ENCODE data around the gene PRMT7.

Gene PRMT7

DNA sequence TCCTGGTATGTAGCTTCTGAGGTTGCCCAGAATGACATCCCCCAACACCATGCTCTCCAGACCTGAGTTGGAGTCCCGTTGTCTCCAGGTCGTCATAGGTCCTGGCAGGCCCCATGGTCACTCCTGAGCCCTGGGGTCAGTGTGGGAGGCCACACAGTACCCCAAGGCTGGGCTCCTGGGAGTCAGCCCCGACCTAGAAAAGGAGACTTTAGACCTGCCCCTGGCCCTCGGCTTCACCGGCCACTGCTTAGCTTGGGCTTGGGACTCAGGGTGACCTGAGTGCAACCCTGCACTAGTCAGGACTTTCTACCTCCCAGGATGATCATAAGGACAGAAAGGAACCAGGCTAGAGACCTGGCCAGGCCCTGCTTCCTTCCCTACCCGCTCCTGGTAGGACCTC is 65.8 kb downstream of the PRMT7 start:
- no peak for DNase-seq (ENCODE audit: low spot score)

GRCh38 chr16:68377221-68377620 is 66.4 kb downstream of the PRMT7 start:
- no peak for DNase-seq (ENCODE audit: low spot score)

DNA sequence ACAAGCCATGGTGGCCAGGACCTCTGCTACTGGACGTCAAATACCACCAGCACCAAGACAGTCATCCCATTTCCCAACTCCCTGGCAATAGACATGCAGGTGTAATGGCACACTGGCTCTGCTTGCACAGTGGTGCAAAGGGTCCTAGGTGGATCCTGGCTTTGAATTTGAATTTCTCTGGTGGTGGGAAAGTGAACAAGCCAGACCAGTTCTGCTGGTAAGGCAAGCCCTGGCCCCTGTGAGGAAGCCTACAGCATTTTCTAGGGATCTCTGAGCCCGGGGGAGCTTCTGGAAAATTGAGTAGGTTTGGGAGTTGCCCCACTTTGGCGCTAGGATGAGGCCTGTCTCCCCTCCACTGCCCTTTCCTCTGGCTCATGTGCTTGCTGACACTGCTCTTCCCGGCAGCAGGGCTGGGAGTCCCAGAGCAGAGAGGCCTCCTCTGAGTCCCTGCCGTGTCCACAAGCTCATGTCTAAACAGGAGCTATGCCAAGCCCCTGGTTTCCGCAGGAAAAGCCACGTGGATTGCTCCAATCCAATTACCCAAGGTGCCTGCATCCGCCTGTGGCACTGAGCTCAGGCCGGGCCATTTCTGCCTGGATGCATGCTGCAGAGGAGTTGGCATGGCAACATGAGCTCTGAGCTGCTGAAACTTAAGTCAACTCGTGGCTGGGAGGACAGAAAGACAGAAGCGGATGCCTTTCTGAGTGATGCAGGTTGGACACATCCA is 67.0 kb downstream of the PRMT7 start:
- DNase-seq (ENCODE audit: low spot score): no peak

DNA sequence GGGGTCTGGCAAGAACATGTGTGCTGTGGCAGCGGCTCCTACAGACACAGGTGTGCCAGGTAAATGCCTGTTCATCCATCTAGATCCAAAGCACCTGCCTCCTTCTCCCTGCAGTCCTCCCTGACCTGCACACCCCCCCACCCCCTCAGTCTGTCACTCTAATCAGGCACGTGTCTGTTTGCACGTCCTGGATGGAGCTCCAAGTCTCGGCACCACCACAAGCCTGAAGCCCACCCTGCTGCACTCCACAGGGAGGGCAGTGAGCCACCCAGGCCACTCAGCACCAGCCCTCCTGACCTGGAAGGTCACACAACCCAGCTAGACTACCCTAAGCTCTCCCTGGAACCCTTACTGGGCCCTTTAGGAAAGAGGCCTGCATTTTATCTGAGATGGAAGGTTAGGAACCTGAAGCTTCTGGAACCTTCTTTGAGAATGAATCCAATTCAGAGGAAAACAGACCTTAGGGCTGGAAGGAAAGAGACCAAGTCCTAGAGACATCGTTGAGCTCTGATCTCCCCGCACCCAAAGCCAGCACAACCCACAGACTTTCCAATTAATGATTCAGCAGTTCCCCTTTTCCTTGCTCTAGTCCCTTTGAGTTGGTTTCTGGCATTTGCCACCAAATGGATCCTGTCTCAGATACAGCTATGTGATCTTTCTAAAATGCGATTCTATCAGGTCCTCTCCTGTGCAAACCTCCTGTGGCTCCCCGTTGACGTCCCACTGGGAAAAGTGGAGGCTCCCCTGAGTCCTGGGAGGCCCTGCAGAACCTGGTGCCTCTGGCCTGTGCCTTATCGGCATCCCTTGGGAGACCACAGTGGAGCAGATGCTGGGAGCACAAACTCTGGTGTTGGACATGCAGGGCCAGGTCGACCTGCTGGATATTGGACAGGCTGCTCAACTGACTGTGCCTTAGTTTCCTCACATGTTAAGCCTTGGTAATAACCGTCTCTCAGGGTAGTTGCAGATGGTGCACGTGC is 67.9 kb downstream of the PRMT7 start:
- no peak for DNase-seq (ENCODE audit: low spot score)

DNA sequence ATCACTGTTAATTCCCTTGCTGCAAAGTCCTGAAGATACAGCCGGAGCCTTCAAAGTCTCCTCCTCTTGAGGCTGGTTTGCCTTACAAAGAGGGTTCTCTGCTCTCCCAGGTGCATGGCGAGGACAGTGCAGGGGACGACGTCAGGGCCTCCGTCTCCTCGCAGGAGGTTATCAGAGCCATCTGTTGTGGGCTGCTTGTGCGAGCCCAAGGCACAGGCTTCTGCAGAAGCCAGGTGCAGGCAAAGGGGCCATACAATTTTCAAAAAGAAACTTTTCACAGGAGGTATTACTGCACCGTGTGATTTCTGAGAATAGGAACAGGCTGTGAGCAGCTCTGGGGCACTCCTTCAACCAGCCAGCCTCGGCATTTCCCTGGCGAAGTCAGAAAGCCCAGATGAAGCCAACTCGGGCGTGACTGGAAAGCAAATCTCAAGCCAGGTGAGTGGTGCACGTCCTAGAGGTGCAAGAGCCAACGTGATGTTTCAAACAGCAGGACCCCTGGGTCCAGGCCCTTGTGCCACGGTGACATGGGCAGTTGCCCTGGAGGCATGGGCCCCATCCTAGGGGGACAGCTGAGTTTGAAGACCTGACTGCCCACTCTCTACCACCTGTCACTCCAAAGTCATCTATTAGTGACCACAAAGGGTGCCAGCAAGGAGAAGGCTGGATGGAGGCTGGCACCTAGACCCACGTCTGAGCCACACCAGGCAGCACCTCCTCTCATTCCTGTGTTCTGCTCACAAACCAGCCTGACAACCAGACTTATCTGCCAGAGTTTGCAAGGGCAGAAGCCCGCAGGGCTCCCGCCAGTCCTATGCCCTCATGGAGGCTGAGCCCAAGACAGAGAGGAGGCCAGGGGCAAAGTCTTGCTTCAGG is 68.9 kb downstream of the PRMT7 start:
- no peak for DNase-seq (ENCODE audit: low spot score)

DNA sequence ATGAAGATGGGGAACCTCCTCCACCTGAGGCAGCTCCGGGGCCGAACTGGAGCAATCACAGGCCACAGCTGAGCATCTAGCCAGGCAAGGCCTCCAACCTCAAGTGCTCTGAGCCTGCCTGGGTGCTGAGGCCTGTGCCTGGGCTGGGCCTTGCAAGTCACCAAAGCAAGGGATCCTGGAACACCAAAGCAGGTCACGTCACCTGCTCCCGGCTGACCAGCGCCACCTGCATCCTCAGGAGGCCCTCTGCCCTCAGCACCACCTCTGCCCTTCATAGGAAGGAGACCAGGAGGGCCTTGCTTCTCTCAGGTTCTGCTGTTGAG is 69.5 kb downstream of the PRMT7 start:
- DNase-seq (ENCODE audit: low spot score): no peak

- no peak for DNase-seq (ENCODE audit: low spot score)
Measured at GRCh38 chr16:68380676-68381362, 70.0 kb downstream of the PRMT7 start.

DNA sequence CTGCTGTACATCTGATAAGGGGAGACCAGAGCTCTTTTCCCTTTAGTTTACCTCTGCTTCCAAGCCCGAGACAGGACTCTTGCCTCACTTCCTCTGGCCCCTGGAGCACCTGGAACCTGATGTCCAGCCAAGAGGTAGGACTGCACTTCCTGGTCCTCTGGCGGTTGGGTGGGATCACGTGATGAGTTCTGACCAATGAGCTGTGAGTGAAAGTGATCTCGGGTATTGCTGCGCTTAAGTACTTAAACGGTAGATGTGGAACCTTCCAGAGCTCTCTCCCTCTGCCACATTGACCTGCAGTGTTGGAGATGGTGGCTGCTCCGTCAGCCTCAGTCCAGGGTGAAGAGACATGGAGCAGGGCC is 70.5 kb downstream of the PRMT7 start:
- no peak for DNase-seq (ENCODE audit: low spot score)

DNA sequence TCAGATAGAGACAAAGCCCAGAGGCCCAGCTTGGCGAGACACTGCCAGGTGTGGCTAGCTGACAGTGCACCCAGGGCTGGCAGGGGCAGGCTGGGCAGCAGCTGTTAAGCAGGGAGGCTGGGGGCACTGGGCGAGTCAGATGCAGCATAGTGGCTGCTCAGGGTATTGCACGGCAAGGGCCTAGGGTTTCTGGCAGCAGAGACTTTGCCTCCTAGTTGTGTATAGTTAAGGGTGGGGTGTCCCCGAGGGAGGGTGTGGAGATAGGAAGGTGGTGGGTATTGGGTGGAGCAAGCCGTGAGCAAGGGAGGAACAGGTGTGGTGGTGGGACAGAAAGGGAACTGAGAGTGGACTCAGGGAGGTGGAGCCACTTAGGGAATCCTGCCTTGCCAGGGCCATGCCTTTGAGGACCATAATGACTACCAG is 71.5 kb downstream of the PRMT7 start:
- no peak for DNase-seq (ENCODE audit: low spot score)

DNA sequence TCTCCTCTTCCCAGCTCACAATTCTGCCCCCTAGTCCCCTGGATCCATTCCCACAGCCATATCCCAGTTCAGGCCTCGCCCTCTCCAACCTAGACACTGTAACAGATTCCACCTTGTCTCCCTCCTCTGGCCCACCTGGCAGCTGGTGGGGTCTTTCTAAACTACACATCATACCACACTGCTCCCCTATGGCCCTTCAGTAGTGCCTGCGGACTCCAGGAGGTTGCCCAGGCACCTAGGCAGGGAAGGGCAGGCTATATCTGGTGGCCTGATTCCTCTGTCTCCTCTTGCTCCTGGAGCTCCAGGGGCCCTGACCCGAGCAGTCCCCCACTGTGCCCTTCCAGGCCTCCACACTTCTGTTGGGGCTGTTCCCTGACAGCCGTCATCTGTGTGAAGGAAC is 73.0 kb downstream of the PRMT7 start:
- DNase-seq (ENCODE audit: low spot score): no peak

GRCh38 chr16:68384288-68385161 is 73.7 kb downstream of the PRMT7 start:
- no peak for DNase-seq (ENCODE audit: low spot score)

- no peak for DNase-seq (ENCODE audit: low spot score)
Measured at GRCh38 chr16:68385371-68385770, 74.6 kb downstream of the PRMT7 start.

- DNase-seq (ENCODE audit: low spot score): no peak
Measured at GRCh38 chr16:68386628-68387027, 75.8 kb downstream of the PRMT7 start.

DNA sequence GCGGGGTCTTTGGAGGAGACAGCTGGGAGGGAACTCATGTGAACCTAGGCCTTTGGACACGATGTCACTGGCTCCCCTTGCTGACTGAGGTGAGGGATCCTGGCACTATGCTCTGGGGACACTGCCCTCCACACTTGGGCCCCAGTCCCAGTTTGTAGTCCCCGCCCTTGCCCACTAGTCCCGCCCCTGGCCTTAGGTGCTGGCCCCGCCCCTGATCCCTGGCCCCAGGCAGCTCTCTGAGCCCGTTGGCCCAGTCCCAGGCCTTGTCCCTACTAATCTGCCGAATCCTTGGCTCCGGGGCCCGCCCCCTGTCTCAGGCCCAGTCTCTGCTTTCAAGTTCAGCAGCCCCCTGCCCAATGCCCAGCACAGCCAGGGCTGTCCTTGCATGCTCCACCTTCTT is 76.5 kb downstream of the PRMT7 start:
- no peak for DNase-seq (ENCODE audit: low spot score)

- no peak for DNase-seq (ENCODE audit: low spot score)
Measured at GRCh38 chr16:68388124-68388523, 77.3 kb downstream of the PRMT7 start.

GRCh38 chr16:68389006-68389405 is 78.2 kb downstream of the PRMT7 start:
- no peak for DNase-seq (ENCODE audit: low spot score)

- DNase-seq (ENCODE audit: low spot score): no peak
Measured at GRCh38 chr16:68389750-68390371, 79.0 kb downstream of the PRMT7 start.

- DNase-seq (ENCODE audit: low spot score): no peak
Measured at GRCh38 chr16:68393333-68393732, 82.5 kb downstream of the PRMT7 start.

GRCh38 chr16:68395167-68395786 is 84.5 kb downstream of the PRMT7 start:
- DNase-seq (ENCODE audit: low spot score): no peak

DNA sequence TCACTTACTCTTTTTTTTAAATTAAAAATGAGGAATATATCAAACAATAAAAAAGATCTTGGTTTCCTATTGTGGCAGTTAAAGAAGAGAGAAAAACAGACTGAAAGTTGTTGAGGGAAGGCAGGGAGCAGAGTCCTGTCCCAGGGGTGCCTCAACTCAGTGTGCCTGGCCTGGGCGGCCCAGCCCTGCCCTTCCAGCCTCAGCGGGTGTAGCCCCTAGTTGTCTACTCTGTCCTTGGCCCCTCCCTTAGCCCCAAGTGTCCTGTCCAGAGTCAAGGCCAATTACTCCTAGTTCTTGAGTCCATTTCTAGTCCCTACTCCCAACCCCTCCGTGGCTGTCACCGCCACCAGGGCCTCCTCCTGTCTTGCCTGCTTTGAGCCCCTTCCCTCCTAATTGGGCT is 85.0 kb downstream of the PRMT7 start:
- no peak for DNase-seq (ENCODE audit: low spot score)

Data from AG20443 (cell line).